Kasumi-1 (cell line): ENCODE measurements around the gene TAC1.
"Not testable (repeated sequence)": the region's sequence is repeated elsewhere in the genome, so short reads cannot be mapped to it uniquely, and the experiment has no call there.

Experiments
- DNase-seq, 2 experiments: peaks; one replicate each; lab custom pipeline; 2025; lab: John Stamatoyannopoulos, UW

TAC1 gene, protein sequence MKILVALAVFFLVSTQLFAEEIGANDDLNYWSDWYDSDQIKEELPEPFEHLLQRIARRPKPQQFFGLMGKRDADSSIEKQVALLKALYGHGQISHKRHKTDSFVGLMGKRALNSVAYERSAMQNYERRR

DNA sequence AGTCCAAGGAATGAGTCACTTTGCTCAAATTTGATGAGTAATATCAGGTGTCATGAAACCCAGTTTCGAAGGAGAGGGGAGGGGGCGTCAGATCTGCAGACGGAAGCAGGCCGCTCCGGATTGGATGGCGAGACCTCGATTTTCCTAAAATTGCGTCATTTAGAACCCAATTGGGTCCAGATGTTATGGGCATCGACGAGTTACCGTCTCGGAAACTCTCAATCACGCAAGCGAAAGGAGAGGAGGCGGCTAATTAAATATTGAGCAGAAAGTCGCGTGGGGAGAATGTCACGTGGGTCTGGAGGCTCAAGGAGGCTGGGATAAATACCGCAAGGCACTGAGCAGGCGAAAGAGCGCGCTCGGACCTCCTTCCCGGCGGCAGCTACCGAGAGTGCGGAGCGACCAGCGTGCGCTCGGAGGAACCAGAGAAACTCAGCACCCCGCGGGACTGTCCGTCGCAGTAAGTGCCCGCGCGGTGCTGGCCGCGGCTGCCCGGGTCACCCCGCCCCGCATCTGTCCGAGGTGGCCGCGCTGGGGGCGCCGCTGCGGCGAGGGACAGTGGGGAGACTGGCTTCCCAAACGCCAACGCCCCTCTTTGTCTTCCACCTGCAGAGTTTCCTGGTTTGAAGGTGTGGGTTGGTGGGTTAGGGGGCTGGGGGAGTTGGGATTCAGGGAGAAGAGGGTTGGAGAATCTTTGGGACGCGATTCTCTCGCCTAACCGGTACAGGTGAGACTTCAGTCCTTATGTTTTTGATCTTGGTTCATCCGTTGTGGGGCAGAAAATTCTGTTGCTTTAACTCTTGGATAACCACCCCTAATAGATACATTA is at the start of gene TAC1:
Gene TAC1 (plus strand): TSS at position 351 of the 829 bp plus-strand sequence. CDS start 527 bp downstream, outside the sequence.
- DNase-seq = no peak

DNA sequence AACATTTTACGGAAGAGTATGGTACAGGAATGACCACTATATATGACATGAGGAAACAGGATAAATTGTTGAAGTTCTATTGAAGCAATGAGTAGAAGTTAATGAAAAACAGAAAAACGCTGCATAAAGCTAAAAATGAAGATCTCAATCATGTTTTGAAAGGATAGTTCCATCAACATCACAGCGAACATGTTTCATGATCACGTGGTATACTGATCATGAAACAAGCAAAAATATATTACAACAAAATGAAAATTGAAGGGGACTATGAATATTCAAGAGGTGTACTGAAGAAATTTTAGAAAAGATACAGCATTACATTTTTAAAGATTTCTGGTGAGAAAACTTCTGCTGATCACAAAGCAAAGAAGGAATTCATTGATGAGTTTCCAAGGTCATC is 45.9 kb upstream of the TAC1 start:
- no peak for DNase-seq

DNA sequence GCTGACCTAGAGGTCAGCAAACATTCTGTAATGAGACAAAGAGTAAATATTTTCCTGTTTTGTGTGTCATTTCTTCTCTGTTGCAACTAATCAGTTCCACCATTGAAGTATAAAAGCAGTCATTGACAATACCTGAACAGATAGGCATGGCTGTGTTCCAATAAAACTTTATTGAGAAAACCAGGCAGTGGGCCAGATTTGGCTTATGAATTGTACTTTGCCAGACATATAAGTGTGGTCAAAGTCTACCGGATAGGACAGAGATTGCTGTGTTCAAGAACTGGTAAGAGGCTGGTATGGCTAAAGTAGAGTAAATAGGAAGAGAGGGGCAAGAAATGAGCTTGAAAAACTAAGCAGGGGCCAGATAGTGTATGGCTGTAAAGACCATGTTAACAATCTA is 38.3 kb upstream of the TAC1 start:
- DNase-seq = no peak

DNA sequence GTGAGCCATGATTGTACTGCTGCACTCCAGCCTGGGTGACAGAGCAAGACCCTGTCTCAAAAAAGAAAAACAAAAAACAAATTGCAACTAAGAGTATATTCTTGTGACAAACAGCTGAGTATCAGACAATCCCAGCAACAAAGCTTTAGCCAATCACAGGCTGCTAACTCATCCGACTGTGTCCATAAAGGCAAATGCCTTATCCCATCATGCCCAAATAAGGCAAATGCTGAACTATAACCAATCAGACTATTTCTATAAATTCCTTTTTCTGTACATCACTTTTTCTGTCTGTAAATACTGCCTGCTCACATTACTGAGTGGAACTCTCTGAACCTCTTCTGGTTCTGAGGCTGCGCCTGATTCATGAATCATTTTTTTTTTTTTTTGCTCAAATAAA is 37.5 kb upstream of the TAC1 start:
- DNase-seq = no peak

DNA sequence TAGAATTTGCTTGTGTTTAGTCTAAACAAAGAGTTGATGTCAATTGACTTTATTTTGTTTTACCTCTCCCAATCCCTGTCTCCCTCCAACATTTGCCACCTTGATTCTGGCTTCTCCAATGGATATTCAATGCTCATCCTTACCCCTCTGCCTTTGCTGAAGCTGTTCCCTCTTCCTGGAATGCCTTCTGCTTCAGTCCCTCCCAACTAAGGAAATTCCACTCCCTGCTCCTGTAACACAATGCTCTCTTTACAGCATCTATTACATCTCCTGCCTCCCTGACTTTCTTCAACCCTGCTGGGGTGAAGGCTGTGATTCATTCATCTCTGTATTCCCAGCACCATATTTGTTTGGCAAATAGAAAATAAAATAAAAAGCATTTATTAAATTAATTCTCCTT is 34.5 kb upstream of the TAC1 start:
- DNase-seq = no peak

DNA sequence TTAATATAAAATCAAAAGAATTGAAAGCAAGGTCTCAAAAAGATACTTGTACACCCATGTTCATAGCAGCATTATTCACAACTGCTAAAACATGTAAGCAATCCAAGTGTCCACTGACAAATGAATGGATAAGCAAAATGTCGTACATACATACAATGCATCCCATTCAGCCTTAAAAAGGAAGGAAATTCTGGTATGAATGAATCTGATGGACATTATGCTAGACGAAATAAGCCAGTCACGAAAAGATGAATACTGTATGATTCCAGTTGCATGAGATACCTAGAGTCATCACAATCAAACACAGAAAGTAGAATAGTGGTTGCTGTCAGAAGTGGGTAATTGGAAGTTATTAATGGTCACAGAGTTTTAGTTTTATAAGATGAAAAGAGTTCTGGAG is 9.5 kb upstream of the TAC1 start:
- DNase-seq = no peak

DNA sequence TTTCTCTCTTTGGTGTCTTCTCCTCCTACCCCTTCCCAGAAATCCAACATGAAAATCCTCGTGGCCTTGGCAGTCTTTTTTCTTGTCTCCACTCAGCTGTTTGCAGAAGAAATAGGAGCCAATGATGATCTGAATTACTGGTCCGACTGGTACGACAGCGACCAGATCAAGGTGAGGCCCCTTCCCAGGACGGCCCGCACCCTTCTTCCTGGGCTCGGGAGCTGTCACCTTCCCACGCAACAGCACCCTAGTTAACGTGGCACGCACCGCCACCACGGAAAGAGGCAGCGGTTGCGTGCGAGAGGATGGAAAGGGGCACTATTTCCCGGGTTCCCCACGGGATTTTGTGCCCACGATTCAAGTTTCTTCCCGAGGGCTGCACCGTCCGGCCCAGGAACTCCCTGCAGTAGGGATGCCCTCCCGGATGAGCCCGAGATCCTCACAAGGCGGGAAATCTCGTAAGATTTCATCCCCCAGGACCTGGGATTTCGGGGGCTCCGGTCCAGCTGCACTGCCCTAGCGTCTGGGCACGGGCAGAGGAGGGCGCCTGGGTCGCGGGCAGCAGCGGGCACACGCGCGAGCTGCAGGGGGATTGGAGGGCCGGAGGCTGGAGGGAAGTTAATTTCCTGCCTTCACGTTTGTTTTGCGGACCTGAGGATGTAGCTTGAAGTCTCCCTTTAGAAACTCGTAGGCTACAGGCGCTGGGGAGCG is 834 bp downstream of the TAC1 start:
- DNase-seq = no peak

DNA sequence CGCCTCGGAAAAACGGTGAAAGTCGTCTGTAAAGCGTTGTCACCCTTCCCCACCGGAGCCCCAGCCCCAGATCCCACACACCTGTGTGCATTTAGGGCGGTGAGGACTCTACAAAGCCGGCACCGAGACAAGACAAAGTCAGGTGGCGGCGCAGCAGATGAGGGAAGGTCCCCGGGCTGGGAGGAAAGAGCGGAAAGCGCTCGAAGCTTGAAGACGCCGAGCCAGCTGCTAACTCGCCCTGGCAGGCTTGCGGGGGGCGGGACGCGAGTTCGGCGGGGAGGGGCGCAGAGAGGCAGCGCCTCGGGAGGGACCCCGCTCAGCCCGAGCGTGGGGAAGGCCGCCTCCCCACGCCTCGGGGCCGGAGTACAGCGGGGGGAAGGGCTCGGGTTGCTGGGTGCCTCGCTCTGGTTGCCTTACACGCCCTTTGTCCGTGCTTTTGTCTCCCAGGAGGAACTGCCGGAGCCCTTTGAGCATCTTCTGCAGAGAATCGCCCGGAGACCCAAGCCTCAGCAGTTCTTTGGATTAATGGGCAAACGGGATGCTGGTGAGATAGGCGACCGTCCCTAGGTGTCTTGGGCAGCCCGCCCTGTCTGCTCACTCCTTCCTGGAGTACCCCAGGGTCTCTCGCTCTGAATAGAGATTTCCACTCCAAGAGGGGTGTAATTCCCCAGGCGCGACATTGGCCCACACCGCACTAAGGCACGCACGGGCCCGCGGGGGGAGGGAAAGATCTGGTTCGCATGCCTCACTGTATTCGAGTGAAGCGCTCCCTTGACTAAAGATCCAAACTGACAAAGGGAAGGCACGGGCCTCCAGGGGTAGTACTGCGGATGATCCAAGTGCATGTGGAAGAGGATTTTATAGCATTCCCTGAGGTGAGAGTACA is 1.6 kb downstream of the TAC1 start:
- DNase-seq = no peak

DNA sequence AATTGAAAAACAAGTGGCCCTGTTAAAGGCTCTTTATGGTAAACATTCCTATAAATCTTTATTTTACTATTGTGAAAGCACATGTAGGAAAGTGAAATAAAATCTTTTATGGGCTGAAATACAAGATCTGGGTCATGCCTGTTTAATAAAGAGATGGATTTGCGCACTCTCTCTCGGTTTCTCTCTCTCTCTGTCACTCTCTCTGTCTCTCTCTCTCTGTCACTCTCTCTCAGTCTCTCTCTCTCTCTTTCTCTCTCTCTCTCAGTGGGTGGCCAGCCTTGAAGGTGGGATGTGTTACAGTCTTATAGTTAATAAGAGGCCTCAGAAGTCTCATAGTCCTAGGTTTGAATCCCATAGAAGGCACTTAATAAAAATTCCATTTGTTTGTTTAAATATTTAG is 2.4 kb downstream of the TAC1 start:
- no peak for DNase-seq

DNA sequence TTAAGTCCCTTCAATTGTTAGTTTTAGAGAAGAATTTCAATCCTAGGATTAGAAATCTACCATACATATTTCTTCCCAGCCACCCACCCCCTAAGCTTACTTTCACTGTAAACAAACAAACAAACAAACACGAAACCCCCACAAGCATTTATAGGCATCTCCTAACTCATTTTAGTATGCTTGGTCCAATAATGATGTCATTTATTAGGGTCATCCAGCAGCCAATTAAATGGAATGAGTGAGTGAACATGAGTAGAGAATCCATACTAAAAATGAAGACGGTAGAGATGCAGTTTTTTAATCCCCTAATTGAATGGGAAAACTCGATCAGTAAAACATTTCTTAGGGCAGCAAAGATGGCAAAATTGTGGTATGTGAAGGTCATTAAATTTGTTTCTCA is 3.2 kb downstream of the TAC1 start:
- DNase-seq = no peak

DNA sequence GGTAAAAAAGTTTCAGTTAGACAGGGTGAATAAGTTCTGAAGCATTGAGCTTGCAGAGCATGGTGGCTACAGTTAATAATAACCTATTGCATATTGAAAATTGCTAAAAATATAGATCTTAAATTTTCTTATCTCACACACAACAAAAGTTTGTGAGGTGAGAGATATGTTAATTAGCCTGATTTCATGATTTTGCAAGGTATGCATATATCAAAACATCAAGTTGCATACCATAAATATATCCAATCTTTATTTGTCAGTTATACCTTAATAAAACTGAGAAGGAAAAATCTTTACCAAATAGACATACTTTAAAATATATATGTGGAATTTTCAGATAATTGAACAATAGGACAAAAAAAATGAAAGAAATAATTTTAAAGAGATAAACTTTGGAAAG is 16.6 kb downstream of the TAC1 start:
- no peak for DNase-seq

DNA sequence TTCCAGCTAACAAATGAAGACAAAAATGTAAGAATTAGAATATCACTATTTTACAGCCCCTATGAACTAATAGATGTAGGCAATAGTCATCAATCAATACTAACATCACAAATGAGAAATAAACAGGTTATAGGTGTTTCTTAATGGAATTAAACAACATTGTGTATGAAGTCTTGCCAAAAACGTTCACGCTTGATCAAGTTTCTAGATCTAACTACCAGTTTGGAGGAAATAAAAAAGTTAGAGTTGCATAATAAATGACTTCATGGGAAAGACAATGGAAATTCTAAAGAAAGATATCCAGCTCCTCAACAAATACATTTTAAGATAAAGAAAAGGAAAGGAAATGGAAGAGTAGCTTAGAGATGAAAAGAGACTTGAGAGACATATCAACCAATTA is 19.7 kb downstream of the TAC1 start:
- no peak for DNase-seq

DNA sequence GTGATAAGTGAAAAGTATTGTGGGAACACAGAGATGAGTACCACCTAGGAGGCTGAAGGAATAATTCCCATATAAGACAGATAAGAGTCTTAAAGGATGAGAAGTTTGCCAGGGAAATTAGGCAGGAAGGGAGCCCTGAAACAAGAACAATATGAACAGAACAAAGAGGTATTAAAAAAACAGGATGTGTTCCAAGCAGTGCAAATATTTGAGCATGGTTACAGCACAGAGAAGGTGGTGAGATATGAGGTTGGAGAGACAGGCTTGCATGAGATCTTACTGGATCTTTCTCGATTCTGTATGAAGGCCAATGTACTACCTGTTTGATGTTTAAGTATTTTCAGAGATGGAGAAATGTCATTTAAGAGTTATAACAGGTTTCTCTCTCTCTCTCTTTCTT is 20.3 kb downstream of the TAC1 start:
- DNase-seq = no peak

DNA sequence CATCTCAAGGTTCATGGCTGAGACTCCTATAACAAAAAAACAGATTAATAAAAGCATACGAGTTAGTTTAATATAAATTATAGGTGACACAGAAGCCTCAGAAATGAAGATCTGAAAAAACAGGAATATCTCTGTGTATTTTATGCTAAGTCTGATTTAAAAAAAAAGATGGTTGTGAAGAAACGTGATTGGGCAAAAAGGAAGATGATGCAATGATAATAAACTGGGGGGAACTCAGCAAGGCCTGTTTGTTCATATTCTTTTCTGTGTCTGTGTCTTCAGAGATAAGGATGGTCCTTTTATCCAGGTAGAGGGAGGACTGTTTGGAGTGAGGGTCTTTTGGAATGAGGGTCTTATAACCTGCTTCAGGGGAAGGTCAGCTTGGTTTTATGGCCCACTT is 25.9 kb downstream of the TAC1 start:
- no peak for DNase-seq

DNA sequence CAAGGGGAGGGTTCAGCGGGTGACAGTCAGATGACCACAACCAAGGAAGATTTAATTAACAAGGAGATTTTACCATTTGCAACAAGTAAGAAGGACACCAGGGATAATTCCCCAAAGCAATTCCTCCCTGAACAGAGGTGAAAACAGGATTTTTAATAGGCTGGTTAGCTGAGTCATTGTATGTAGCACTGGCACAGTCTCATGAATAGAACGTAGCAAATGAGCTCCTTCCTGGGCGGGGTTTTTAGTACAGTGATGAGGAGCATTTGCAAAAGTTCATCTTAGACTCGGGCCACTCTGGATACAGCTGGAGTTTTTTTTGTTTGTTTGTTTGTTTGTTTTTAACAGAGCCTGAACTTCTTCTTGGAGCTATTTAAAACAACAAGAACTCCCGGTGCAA is 39.0 kb downstream of the TAC1 start:
- DNase-seq = no peak

DNA sequence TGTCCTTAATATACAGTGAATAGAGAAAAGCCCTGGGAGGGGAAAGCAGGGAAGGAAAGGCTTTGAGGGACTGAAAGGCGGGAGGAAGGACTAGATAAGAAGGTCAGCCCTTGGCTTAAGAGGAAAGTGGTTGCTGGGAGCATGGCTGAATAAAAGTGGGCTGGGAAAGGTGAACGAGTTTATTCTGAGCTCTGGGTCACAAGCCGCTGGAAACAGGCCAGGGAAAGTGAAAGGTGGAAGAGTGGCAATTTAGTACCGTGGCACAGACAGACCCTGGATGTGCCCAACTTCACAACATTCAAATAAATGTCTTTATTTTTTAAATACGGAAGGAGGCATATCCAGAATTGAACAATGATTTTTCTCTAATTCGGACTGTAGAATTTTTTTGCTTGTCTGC is 39.7 kb downstream of the TAC1 start:
- no peak for DNase-seq

DNA sequence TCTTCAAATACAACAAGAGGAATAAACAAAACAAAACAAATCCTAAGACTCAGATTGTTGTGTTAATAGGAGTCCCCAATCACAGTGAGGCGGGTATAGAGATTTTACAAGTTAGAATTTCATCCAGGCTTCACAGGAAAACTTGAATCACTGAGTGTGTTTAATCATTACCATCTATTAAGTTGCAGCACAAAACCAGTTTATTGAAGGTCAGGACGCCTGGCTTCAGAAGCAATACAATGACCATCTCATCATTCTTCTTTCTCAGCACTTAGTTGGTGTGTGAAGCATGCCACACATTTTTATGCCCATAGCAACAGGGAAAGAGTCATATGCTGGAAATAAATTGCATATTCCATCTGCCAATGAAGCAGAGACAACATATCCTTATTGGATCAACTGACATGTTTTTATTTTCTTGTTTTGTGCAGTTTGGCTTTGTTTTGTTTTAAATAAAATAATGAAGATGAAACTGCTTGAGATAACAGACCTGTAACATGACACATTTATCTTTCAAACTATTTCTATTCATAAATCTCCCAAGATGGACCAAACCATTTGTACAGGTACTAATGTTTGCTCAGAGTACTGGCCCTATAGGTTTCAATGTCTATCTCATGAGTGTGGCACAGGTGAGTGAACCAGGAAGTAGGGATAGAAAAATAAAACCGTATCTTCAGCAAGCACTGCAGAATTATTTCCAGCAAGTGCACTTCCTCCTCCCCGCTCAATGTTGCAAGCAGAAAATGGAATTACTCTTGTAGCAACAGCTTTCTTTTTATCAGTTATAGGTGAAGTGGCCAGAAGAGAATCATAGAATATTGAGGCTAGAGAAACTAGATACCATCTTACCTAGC is 40.4 kb downstream of the TAC1 start:
- DNase-seq = no peak

DNA sequence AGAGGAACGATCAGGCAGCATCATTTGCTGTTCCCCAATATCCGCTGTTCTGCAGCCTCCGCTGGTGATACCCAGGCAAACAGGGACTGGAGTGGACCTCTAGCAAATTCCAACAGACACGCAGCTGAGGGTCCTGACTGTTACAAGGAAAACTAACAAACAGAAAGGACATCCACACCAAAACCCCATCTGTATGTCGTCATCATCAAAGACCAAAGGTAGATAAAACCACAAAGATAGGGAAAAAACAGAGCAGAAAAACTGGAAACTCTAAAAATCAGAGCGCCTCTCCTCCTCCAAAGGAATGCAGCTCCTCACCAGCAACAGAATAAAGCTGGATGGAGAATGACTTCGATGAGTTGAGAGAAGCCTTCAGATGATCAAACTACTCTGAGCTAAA is 54.5 kb downstream of the TAC1 start:
- DNase-seq = not testable (repeated sequence)
